IMR-90 (cell line): ENCODE results near the gene SCNM1. TPM values are rescaled to one million over a fixed set of nuclear protein-coding genes. Genes with fewer than 3 reads are reported as not detected.
A peak's percentile ranks its signal among the peaks of the same experiment; 100 is the strongest.

Experiments used
- ATAC-seq: fragments of 200-7000 bp; cut with Tn5 transposase; 2 replicates; pipeline ENCODE4 v1.9.1; 2020; ENCODE audit warnings: low read depth, mild to moderate bottlenecking, moderate library complexity
- BruUV-seq: library from RNA; stranded (reverse); fragments of 400-500 nt; replicated peaks from 2 replicates; lab custom pipeline; 2021; lab: Mats Ljungman, UMichigan
- CTCF ChIA-PET: fragments of 300-600 bp; formaldehyde crosslinking; extraction: SDS; loops from one replicate; lab custom pipeline; 2021; ENCODE audit warnings: antibody characterized with exemption; lab: Yijun Ruan, JAX
- POLR2A ChIA-PET: fragments of 300-600 bp; sonication (Branson Sonifier 250); formaldehyde crosslinking; loops from one replicate; lab custom pipeline; 2022; ENCODE audit warnings: antibody characterized with exemption; ENCODE audit not compliant: unreplicated experiment; lab: Charles Lee
- DNase-seq: peaks from one replicate; pipeline ENCODE4 v3.0.0; 2013
- H2AFZ ChIP-seq: replicated peaks from 2 replicates; pipeline ENCODE3; 2013; ENCODE audit warnings: low read length, mild to moderate bottlenecking; ENCODE audit not compliant: poor library complexity
- H2AK5ac ChIP-seq: 2 replicates; pipeline ENCODE4 v1.6.1; 2013; ENCODE audit warnings: low read depth, low read length, inconsistent platforms
- H2AK9ac ChIP-seq: replicated peaks from 2 replicates; pipeline ENCODE3; 2013; ENCODE audit warnings: mild to moderate bottlenecking, low read depth, low read length, moderate library complexity; ENCODE audit not compliant: poor library complexity
- H2BK120ac ChIP-seq: 2 replicates; pipeline ENCODE4 v1.6.1; 2013; ENCODE audit warnings: low read depth, low read length, inconsistent platforms
- H2BK15ac ChIP-seq: 3 replicates; pipeline ENCODE4 v1.6.1; 2013; ENCODE audit warnings: low read depth, low read length, inconsistent platforms
- H2BK20ac ChIP-seq: 2 replicates; pipeline ENCODE4 v1.6.1; 2013; ENCODE audit warnings: low read depth, mild to moderate bottlenecking, inconsistent platforms, low read length, moderate library complexity
- H2BK5ac ChIP-seq: 2 replicates; pipeline ENCODE4 v1.6.1; 2013; ENCODE audit warnings: mild to moderate bottlenecking, low read depth, low read length, inconsistent platforms; ENCODE audit not compliant: poor library complexity, severe bottlenecking
- H3K14ac ChIP-seq: replicated peaks from 2 replicates; pipeline ENCODE4 v1.6.1; 2013; ENCODE audit warnings: low read depth, low read length, inconsistent platforms
- H3K18ac ChIP-seq: 2 replicates; pipeline ENCODE4 v1.6.1; 2013; ENCODE audit warnings: low read depth, low read length, control low read depth
- H3K23ac ChIP-seq: 2 replicates; pipeline ENCODE4 v1.6.1; 2013; ENCODE audit warnings: low read depth, low read length, inconsistent platforms
- H3K27ac ChIP-seq: 2 replicates; pipeline ENCODE4 v1.5.1; 2013; ENCODE audit warnings: mild to moderate bottlenecking, control low read depth, low read length; ENCODE audit not compliant: insufficient read depth
- H3K27me3 ChIP-seq: 2 replicates; pipeline ENCODE4 v1.6.1; 2013; ENCODE audit warnings: low read length; ENCODE audit not compliant: control insufficient read depth, insufficient read depth
- H3K36me3 ChIP-seq: 2 replicates; pipeline ENCODE4 v1.6.1; 2013; ENCODE audit warnings: low read length, mixed read lengths; ENCODE audit not compliant: control insufficient read depth, insufficient read depth
- H3K4ac ChIP-seq: 2 replicates; pipeline ENCODE4 v1.6.1; 2013; ENCODE audit warnings: low read depth, low read length, inconsistent platforms
- H3K4me1 ChIP-seq: 2 replicates; pipeline ENCODE4 v1.6.1; 2013; ENCODE audit warnings: low read length, mixed read lengths; ENCODE audit not compliant: control insufficient read depth, insufficient read depth
- H3K4me2 ChIP-seq: 2 replicates; pipeline ENCODE4 v1.6.1; 2013; ENCODE audit warnings: low read depth, mild to moderate bottlenecking, control low read depth, low read length, moderate library complexity
- H3K4me3 ChIP-seq: 2 replicates; pipeline ENCODE4 v1.5.1; 2013; ENCODE audit warnings: low read depth, mild to moderate bottlenecking, control low read depth, low read length, moderate library complexity; ENCODE audit not compliant: insufficient read depth
- H3K56ac ChIP-seq: 2 replicates; pipeline ENCODE4 v1.6.1; 2013; ENCODE audit warnings: low read length, inconsistent platforms; ENCODE audit not compliant: insufficient read depth; ENCODE audit errors: extremely low read depth
- H3K79me1 ChIP-seq, 2 experiments: 2 replicates each; pipeline ENCODE4 v1.6.1; 2013; ENCODE audit warnings: low read length in 2 of 2, inconsistent platforms in 1 of 2, low read depth in 1 of 2
- H3K9ac ChIP-seq: 2 replicates; pipeline ENCODE4 v1.6.1; 2013; ENCODE audit warnings: low read depth, low read length, control low read depth
- H3K9me1 ChIP-seq: 2 replicates; pipeline ENCODE4 v1.6.1; 2013; ENCODE audit warnings: low read length, inconsistent platforms; ENCODE audit not compliant: insufficient read depth
- H3K9me3 ChIP-seq: 2 replicates; pipeline ENCODE4 v1.6.1; 2013; ENCODE audit warnings: low read length; ENCODE audit not compliant: control insufficient read depth, insufficient read depth
- H4K20me1 ChIP-seq: 2 replicates; pipeline ENCODE4 v1.6.1; 2013; ENCODE audit warnings: low read length, inconsistent platforms; ENCODE audit not compliant: insufficient read depth
- H4K5ac ChIP-seq: 2 replicates; pipeline ENCODE4 v1.6.1; 2013; ENCODE audit warnings: mild to moderate bottlenecking, low read depth, low read length, control low read depth
- H4K8ac ChIP-seq, 2 experiments: 2 replicates each; pipeline ENCODE4 v1.6.1; 2013; ENCODE audit warnings: low read depth in 2 of 2, low read length in 2 of 2, control low read depth in 1 of 2, inconsistent platforms in 1 of 2
- H4K91ac ChIP-seq: 2 replicates; pipeline ENCODE4 v1.6.1; 2013; ENCODE audit warnings: low read depth, low read length, inconsistent platforms; ENCODE audit not compliant: insufficient read depth
- BHLHE40 ChIP-seq: fragments of 150-350 bp; IDR thresholded peaks from 2 replicates; pipeline ENCODE4 v1.6.1; 2016; ENCODE audit warnings: mild to moderate bottlenecking, low read depth, low read length
- CEBPB ChIP-seq: IDR thresholded peaks from 2 replicates; pipeline ENCODE4 v1.6.1; 2012; ENCODE audit warnings: low read depth, low read length, improper control_type of control experiment
- CHD1 ChIP-seq: IDR thresholded peaks from 2 replicates; pipeline ENCODE4 v1.6.1; 2012; ENCODE audit warnings: low read depth, low read length, improper control_type of control experiment
- CTCF ChIP-seq: conservative IDR thresholded peaks from 2 replicates; pipeline ENCODE4 v1.5.1; 2012; ENCODE audit warnings: mild to moderate bottlenecking, low read depth, low read length, improper control_type of control experiment
- FOS ChIP-seq: fragments of 150-350 bp; IDR thresholded peaks from 2 replicates; pipeline ENCODE4 v1.6.1; 2016; ENCODE audit warnings: low read depth, low read length
- MAFK ChIP-seq: IDR thresholded peaks from 2 replicates; pipeline ENCODE4 v1.6.1; 2012; ENCODE audit warnings: low read depth, low read length, improper control_type of control experiment
- MAZ ChIP-seq: IDR thresholded peaks from 2 replicates; pipeline ENCODE4 v1.6.1; 2012; ENCODE audit warnings: low read depth, mild to moderate bottlenecking, low read length, improper control_type of control experiment, moderate library complexity, borderline replicate concordance
- MXI1 ChIP-seq: IDR thresholded peaks from 2 replicates; pipeline ENCODE4 v1.6.1; 2012; ENCODE audit warnings: low read depth, mild to moderate bottlenecking, low read length, moderate library complexity, borderline replicate concordance
- NFE2L2 ChIP-seq: fragments of 150-350 bp; IDR thresholded peaks from 2 replicates; pipeline ENCODE4 v1.6.1; 2016; ENCODE audit warnings: low read depth, mild to moderate bottlenecking, low read length
- POLR2A ChIP-seq: IDR thresholded peaks from 2 replicates; pipeline ENCODE4 v1.6.1; 2012; ENCODE audit warnings: mild to moderate bottlenecking, low read depth, low read length
- RAD21 ChIP-seq: IDR thresholded peaks from 2 replicates; pipeline ENCODE4 v1.6.1; 2012; ENCODE audit warnings: low read length, improper control_type of control experiment
- RCOR1 ChIP-seq: IDR thresholded peaks from 2 replicates; pipeline ENCODE4 v1.6.1; 2012; ENCODE audit warnings: mild to moderate bottlenecking, low read length, improper control_type of control experiment; ENCODE audit not compliant: insufficient replicate concordance
- RFX5 ChIP-seq: IDR thresholded peaks from 2 replicates; pipeline ENCODE4 v1.8.0; 2012; ENCODE audit warnings: low read depth, mild to moderate bottlenecking, low read length, moderate library complexity
- SMC3 ChIP-seq: fragments of 150-350 bp; IDR thresholded peaks from 2 replicates; pipeline ENCODE4 v1.6.1; 2016; ENCODE audit warnings: low read depth, mild to moderate bottlenecking, antibody characterized with exemption, low read length, moderate library complexity
- USF2 ChIP-seq: fragments of 150-350 bp; IDR thresholded peaks from 2 replicates; pipeline ENCODE4 v1.6.1; 2017; ENCODE audit warnings: mild to moderate bottlenecking, antibody characterized with exemption, low read length, low read depth
- WGBS, 2 experiments: methylation state at CpG; one replicate each; pipeline versions ENCODE4 v1.1.5 to v1.1.7; 2013; ENCODE audit warnings: missing lambda C conversion rate in 2 of 2; ENCODE audit not compliant: insufficient read length in 1 of 2; ENCODE audit errors: extremely low coverage in 2 of 2; 5-methylcytosine and 5-hydroxymethylcytosine counted together
- dilution Hi-C: fragments of 300-500 bp; cut with HindIII; formaldehyde crosslinking; loops from one replicate; pipeline ENCODE4 v1.14.3; 2018; ENCODE audit warnings: low sequenced_read_pairs; ENCODE audit not compliant: unreplicated experiment
- in situ Hi-C: fragments of 300-500 bp; cut with MboI; formaldehyde crosslinking; loops from 3 replicates; pipeline ENCODE4 v1.14.3; 2019; ENCODE audit warnings: low sequenced_read_pairs, inconsistent platforms, mixed read lengths
- intact Hi-C: fragments of 100-400 bp; cut with micrococcal nuclease; formaldehyde crosslinking; loops from 2 replicates; pipeline ENCODE4 v1.10.0; 2022
- polyA plus RNA-seq, 3 experiments: library from polyadenylated mRNA; depleted of rRNA; stranded (reverse); fragments of >200 nt; gene quantifications; 2 replicates each; pipeline ENCODE4 v1.2.3, GENCODE V29; 2012; ENCODE audit warnings: low replicate concordance in 1 of 3
- total RNA-seq: library from RNA; depleted of rRNA; stranded (reverse); fragments of >200 nt; gene quantifications from 2 replicates; pipeline ENCODE4 v1.2.3, GENCODE V29; 2012
- TF ChIP-seq, protein P1 (sequence below): fragments of 150-350 bp; IDR thresholded peaks from 2 replicates; pipeline ENCODE4 v1.6.1; 2016; ENCODE audit warnings: low read depth, mild to moderate bottlenecking, low read length, moderate library complexity, borderline replicate concordance

SCNM1 gene
- total and polyA plus RNA-seq, 2 of the 4 experiments (the other 2 are of a cell fraction) = 27.4 to 33.2 TPM

DNA sequence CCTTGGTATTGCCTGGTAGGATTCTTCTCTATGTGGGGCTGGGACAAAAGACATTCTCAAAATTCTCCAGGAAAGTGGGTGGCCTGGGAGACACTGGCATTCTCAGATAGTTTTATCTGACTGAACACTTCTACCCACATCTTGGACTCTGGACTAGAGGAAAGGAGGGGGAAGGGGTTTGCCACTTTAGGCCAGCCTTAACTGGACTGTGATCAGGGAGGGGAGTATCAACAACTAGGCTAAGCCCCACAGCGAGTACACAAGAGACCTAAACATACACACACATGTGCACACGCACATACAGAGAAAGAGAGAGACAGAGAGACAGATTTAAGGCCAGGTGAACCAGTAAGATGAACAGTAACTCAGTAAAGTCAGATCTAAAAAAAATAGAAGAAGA is 18.3 kb upstream of the SCNM1 start:
- Histone ChIP-seq H2AK5ac (no peak overlapping the region), H3K79me1 (peaks cover 0 to 6% of the 10 kb centered on the region in 2 experiments; a peak in 1 of 4 replicates), H3K23ac (no peak overlapping the region), H2AFZ (no peak overlapping the region), H2BK20ac (no peak overlapping the region), H3K4me1 (peaks cover 5% of the 10 kb centered on the region), H3K27ac (no peak overlapping the region), H4K20me1 (peaks cover 5% of the 10 kb centered on the region; the same call in 1 of the 2 replicates), H3K36me3 (no peaks in the 10 kb centered on the region), H2AK9ac (no peak overlapping the region), H3K14ac (no peak overlapping the region), H4K8ac (peak overlapping the region in 1 of 2 experiments; percentile 49; a peak in 1 of 4 replicates), H3K9me1 (peaks cover 4% of the 10 kb centered on the region; the same call in 1 of the 2 replicates), H2BK15ac (no peak overlapping the region), H3K9ac (no peak overlapping the region), H3K56ac (no peak overlapping the region), H3K4me3 (no peak overlapping the region), H3K27me3 (peaks cover 2% of the 10 kb centered on the region; the same call in 1 of the 2 replicates), H4K91ac (no peak overlapping the region), H3K18ac (no peak overlapping the region), H4K5ac (no peak overlapping the region), H2BK120ac (no peak overlapping the region), H3K4ac (no peak overlapping the region), H3K9me3 (no peaks in the 10 kb centered on the region), H2BK5ac (no peak overlapping the region), H3K4me2 (no peak overlapping the region)
- intact Hi-C loops (loop anchor here (5.0 kb wide), 1 partner anchor 75 kb away; the partner anchor contains the start of gene GABPB2), dilution Hi-C loops (no loop called here), in situ Hi-C loops (no loop called here)
- ATAC-seq (no peak), DNase-seq (no peak)
- no CpG with 5 or more reads among the region's 2 CpGs for WGBS, 2 experiments
- CTCF ChIA-PET = no interaction called here
- TF ChIP-seq POLR2A = no peak
- no peak for TF ChIP-seq SMC3
- TF ChIP-seq USF2 = no peak
- no peak for TF ChIP-seq RCOR1
- TF ChIP-seq MAZ = no peak
- TF ChIP-seq CTCF = no peak
- no peak for TF ChIP-seq BHLHE40
- TF ChIP-seq, protein P1, sequence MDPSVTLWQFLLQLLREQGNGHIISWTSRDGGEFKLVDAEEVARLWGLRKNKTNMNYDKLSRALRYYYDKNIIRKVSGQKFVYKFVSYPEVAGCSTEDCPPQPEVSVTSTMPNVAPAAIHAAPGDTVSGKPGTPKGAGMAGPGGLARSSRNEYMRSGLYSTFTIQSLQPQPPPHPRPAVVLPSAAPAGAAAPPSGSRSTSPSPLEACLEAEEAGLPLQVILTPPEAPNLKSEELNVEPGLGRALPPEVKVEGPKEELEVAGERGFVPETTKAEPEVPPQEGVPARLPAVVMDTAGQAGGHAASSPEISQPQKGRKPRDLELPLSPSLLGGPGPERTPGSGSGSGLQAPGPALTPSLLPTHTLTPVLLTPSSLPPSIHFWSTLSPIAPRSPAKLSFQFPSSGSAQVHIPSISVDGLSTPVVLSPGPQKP = no peak
- no peak for TF ChIP-seq RAD21
- TF ChIP-seq NFE2L2 = no peak
- TF ChIP-seq CHD1 = no peak
- no peak for TF ChIP-seq MXI1
- no peak for TF ChIP-seq FOS
- TF ChIP-seq RFX5 = no peak
- TF ChIP-seq CEBPB = no peak
- TF ChIP-seq MAFK = no peak
- POLR2A ChIA-PET = no interaction called here
- BruUV-seq = no TSS peak
